LoVo (cell line): ENCODE results near the gene DPF3.
A peak's percentile ranks its signal among the peaks of the same experiment; 100 is the strongest.

Experiments used
- DNase-seq: peaks from one replicate; pipeline ENCODE4 v3.0.0-alpha.2; 2016; ENCODE audit warnings: low spot score

The DPF3 gene

DNA sequence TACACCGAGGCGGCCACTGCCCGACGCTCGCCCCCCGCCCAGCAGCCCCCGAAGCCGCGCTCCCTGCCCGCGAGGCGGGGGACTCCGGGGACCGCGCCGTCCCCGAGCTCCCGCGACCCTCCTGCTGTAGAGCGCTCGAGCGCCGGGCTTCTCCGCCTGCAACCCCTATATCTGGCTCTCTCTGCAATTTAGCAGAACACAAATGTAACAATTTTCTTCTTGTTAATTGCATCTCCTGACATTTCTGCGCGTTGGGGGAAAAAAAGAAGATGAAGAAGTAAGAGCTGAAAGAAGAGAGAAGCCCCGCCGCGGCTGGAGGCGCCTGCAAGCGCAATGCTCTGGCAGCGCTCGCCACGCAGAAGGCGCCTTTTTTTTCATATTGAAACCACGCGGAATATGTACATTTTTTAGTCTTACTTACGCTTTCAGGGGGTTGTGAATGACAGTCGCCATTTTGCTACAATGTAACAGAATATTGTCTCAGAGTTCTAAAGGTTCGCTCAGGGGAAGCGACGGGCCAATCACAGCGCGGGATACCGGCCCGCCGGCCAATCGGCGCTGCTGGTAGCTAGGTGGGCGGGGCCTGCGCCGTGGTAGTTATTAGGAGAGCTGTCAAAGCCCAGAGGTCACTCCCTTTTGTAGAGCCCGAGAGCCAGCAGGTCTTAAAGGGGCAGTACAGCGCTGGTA is at the start of gene DPF3:
TSS of gene DPF3 (minus strand) at position 466 of the 687 bp plus-strand sequence. CDS start at position 453, 13 bp downstream.
- DNase-seq: peak; percentile 95

DNA sequence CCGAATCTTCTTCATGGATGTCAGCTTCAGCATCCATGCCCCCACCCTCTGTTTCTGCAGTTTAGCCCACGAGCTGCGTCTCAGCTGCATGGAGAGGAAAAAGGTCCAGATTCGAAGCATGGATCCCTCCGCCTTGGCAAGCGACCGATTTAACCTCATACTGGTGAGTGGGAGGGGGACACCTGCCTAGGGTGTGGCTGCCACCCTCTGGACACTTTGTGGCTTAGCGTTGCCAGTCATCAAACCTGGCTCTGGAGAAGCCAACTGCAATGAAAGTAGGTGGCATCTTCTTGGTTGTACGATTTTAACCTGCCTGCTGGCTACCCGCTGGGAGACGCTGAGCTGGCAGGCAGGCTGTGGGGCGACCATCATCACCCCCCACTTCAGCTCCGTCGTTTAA is 49.0 kb upstream of the DPF3 start:
- DNase-seq: no peak

DNA sequence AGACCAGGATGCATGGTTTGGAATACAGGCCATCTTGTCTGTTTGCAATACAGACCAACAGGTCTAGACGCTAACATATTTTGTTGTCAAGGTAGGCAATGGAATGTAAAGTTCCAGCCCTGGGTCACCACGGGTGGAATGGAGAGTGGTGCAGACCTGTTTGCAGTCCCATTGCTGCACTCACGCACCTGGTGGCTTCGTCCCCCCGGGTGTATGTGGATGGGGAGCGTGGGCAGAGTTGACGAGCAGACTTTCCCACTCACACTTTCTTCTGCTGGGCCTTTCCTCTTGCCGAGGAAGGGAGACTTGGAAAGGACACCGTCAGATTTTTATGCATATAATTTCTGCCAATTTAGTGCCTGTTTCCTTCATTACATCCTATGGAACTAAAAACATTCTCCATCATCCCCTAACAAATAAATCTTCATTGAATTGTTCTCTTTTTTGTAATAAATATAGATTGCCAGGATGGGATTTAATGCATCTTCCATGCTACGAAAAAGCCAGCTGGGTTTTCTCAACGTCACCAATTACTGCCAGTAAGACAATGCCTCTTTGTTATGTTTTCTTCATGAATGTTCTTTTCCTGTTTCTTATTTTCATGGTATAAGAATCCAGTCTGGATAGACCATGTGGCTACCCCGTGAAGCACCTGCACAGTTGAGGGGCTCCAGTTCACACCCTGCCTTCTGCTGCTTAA is 47.5 kb upstream of the DPF3 start:
- no peak for DNase-seq

DNA sequence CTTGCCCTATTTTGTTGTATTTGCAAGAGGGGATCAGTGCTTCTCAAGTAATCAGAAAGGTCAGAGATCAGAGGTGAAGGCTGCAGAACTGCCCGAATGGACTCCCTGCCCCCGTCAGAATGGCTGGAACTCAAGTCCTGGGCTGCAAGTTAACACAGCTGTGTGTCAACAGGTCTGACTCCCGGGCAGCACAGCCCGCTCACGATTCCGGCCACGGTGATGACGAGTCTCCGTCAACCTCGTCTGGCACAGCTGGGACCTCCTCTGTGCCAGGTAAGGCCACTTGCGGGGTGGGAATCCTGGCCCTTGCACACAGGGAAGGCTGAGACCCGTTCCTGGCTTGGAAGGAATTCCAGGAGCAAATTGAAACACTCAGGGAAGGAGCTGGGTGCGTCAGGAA is 45.7 kb upstream of the DPF3 start:
- DNase-seq: no peak

DNA sequence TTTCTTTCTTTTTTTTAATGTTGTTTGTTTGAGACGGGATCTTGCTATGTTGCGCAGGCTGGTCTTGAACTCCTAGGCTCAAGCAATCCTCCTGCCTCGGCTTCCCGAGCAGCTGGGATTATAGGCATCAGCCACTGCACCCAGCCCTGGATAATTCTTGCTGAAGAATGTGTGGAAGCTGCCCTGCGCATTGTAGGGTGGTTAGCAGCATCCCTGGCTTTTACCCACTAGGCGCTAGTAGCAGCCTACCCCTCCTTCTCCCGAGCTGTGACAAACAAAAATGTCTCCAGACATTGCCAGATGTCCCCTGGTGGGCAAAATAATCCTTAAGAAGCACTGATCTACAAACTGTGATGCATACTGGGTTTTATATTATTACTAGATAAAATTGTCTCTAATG is 39.0 kb upstream of the DPF3 start:
- DNase-seq: no peak

DNA sequence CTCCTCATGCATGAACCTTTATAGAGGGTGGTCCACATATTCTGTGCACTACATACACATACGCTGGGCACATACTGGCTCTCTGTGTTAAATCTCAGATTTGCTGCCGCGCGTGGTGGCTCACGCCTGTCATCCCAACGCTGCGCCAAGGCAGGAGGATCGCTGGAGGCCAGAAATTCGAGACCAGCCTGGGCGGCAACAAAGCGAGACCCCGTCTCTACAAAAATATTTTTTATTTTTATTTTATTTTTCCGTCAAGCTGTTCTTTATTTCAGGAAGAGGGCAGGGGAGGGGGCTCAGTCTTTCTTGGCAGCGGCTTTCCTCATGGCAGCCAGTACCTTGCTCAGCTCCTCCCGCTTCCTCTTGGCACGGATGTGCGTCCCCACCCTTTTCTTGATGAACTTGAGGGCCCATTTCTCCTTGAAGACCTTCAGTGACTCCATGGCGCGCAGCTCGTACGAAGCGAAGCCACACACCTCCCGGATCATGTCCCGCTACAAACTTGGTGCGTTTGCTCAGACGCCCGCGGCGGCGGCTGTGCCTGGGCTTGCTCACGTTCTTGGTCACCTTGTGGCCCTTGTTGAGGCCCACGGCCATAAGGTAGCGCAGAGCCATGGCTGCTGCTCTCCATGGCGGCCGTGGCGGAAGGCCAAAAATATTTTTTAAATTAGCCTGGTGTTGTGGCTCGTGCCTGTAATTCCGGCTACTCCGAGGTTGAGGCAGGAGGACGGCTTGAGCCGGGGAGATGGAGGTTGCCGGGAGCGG is 35.6 kb upstream of the DPF3 start:
- no peak for DNase-seq

DNA sequence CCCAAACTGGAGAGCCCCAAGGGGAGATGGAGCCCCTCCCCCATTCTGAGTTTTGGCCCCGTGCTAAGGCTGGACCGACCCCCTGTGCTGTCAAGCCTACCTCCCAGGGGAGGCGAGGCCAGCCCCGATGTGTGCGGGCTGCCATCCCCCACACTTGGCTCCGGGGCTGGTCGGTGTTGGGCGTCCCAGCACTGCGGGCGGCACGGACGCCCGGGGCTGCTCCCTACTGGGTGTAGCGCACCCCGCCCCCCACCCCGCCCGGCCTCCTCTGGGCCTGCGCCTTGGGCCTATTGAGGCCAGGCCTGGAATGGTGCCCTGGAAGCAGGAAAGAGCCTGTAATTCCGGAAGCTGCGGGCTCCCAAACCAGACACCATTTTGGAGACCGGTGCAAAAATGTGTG is 35.0 kb upstream of the DPF3 start:
- no peak for DNase-seq

DNA sequence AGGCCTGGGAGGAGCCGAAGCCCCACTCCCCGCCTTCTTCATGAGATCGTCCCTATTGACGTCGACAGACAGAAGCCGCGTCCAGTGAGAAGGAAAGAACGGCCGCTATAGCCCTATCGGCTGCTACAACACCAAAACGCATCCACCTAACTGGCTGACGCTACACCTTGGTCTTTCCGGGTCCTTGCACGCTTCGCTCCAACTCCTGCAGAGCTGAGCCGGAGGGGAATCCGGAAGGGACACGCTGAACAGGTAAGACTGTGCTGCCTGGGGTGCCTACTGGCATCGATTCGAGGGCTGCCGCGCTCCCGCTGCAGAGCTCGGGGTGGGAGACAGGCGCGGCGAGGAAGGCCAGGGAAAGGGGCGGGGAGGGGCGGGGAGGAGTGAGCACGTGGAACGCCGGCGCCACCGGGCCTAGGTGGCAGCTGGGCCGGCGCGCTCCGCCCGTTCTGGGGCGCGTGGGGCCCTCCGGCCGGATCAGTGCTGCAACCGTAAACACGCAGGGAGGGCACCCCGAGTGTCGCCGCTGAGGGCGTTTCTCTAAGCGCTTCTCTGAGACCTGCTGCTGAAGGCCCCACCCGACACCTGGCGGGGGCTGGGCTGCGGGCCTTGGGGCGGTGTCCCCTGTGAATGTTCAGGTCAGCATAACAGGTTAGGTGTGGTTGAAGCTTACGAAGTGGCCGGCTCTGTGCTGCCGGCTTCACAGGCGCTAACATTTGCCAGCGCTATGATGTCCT is 32.6 kb upstream of the DPF3 start, which contains the start of gene DCAF4:
TSS of gene DCAF4 (plus strand) at position 173 of the 737 bp plus-strand sequence. CDS start 11,515 bp downstream, outside the sequence.
- DNase-seq: peak; percentile 96

DNA sequence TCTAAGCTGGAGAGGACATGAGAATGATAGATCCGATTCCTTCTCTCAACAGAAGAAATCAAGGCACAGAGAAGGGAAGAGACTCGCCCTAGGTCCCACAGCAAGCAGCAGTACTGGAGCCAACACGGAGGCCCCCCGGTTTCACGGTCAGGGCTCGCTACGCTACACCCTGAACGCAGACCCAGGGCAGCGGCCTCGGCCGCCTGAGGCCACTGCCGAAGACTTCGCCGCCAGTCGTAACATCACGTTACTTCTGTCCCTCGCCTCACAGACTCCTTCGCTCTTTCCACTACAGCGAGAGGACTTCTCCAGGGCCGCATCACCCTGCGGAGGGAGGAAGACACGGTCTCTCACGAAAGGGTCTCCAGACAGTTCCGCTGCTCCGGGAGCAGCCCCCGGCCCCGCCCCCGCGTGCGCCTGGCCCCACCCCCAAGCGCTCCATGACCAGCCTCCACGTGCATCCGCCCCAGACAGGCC is 32.0 kb upstream of the DPF3 start:
- DNase-seq: no peak

DNA sequence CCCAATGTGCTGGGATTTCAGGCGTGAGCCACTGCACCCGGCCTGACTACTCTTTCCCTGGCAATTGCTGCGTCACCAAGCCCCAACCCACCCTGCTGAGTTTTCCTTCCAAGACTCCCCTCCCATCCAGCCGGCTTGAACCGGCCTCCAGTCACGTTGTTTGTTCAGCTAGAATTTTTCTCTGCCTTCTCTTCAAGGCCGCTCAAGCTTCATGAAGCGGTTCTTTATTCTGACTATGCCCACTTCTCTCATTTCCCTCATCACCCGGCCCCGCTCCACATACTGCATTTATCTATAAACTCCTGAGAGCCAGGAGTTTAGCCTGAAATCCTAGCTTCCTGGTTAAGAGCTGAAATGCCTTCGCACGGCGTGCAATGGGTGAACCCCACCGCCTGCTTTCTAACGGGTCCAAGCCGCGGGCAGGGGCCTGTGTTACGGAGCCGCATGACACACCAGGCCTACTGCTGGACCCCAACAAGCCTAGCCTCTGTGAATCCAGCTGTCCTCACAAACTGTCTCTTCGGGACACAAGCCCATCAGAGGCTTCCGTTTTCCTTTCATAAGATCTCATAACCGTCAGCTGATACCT is 31.4 kb upstream of the DPF3 start:
- no peak for DNase-seq

DNA sequence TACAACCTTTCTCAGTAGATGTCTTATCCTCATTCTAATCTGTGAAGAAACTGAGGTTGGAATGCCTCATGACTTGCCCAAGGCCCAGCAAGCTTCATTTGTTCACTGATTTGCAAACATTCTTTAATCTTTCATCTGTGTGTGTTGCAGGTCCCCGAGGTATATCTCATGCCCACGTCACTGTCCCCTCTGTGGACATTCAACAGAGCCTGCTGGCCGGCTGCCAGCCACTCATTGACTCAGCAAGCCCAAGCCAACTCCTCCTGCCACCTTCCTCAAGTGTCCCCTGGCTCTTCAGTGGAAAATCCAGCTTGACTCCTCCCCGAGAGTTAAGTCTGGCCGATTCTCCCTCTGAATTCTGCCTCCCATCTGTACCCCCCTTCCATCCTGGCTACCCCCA is 30.4 kb upstream of the DPF3 start:
- DNase-seq: peak; percentile 27

DNA sequence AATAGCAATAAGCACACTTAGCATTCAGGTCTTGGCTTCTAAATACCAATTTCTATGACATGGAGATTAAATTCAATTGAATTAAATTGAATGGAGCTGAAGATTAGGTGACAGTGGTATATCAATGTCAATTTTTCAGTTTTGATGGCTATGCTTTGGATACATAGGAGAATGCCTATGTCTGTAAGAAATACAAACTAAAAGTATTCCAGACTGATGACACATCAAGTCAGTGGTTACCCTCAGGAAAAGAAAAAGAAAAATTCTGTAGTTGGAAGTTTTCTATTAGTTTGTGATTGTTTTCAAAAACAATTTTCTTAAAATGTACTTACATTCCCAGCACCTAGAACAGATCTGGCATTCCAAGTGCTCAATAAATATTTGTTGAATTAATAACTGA is 27.5 kb upstream of the DPF3 start:
- no peak for DNase-seq

DNA sequence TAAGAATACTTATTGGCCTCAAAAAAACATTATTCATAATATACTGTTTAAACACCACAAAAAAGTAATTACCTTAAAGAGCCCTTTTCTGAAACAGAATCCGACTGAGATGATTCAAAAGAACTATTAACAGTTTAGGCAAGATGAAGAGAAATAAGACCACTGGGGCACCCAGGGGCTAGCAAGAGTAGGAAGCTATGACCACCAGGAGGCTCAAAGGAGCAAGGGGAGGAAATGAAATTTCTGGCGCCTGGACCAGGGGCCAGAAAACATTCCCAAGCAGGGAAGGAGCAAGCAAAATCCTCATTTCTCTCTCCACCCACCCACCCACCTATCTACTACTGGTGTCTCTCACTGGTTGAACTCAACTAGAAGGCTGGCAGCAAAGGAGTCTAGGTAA is 26.1 kb upstream of the DPF3 start:
- no peak for DNase-seq

DNA sequence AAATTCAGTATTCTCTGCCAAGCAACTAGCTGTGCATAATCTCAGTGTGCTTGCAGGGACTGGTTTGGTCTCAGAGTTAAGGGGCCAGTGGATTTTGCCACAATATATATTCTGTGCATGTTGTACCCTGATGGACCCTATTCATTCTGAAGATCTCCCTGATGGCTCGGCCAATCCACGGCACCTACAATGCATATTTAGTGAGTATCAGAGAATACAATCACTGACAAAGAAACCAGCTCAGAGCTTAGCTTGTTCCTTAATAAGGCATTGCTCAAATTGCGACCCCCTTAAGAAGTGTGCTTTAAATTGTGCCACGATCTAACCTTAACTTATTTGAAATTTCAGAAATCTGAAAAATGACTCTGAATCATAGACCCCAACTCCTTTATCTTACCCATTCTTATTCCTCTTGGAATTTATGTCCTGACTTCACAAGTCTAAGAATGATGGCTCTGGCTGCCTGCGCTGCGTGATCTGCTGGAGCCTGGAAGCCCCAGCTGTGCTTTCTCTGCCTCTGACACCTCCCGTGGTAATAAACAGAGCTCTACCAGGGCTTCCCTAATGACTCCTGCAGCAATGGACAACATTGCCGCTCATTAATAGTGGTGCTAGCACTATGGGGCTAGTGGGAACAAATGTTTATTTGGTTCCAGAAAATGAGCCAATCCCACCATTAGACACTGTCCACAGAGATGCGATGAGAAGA is 23.3 kb upstream of the DPF3 start:
- DNase-seq: no peak

DNA sequence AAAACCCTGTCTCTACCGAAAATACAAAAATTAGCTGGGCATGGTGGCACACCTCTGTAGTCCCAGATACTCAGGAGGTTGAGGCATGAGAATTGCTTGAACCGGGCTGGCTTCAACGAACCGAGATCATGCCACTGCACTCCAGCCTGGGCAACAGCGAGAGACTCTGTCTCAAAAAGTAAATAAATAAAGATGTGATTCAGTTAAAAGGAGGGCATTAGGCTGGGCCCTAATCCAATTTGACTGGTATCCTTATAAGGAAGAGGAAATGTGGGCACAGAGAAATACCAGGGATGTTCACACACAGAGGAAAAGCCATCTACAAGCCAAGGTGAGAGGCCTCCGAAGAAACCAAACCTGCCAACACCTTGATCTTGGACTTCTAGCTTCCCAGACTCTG is 22.3 kb upstream of the DPF3 start:
- peak; percentile 15 for DNase-seq

DNA sequence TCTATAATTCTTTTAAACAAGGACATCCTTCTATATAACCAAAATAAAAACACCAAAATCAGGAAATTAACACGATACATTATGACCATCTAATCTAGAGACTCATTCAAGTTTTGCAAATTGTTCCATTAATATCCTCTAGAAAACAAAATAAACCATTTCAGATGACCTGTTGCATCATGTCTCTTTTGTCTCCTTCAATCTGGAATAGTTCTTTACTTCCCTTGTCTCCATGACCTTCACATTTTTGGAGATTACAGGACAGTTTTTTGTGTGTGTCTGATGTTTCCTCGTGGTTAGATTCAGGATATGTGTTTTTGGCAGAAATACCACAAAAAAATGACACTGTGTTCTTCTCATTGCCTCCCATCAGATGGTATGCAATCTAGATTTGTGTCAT is 19.9 kb upstream of the DPF3 start:
- no peak for DNase-seq

DNA sequence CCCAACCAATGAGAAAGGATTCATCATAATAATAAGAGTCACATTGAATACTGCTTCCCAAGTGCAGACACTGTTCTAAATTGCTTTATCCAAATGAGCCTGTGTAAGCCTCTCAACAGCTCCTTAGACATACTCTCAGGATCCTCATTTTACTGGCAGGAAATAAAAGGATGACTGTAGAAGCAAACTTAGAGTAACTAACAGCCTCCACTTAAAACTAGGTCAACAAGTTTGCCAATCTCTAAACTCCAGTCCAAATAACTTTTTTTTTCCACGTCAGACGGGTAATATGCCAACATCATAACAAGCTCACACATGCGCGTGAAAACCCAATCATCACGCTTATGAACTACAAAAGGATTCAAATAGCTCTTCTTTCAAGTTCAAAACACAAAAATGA is 15.3 kb upstream of the DPF3 start:
- no peak for DNase-seq

DNA sequence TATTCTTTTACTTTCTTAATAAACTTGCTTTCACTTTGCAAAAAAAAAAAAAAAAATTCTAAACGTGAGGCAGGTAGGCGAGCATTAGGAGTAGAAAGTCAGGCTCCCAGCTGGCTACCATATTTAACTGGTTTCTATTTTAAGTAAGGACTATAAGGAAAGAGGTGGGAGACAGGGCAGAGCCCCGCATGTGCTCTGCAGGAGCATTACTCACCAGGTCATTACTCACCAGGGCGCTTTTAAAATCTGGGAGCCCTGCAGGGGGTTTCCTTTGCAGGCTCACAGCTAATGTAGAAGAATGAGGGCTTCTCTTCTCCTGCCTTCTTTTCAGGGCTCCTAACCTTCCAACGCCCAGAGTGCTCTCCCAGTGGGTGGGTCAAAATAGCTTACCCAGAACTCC is 14.0 kb upstream of the DPF3 start:
- DNase-seq: peak; percentile 67

DNA sequence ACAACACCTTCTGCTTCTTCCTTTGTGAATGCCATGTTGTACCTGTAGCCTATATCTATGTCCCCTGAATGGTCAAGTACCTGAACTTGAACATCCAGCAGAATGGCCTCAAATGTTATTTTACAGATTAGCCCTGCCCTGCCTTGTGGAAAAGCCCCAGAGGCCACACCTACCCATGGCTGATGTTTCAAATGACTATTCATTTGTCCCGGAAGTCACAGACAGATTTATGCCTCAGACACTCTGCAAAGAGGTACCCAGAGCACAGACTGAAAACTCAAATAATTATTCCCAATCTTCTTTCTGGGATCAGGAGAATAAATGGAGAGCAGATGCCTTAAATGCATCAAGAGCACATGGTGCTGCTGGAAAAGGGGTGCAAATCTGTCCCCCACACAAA is 13.0 kb upstream of the DPF3 start:
- DNase-seq: no peak

DNA sequence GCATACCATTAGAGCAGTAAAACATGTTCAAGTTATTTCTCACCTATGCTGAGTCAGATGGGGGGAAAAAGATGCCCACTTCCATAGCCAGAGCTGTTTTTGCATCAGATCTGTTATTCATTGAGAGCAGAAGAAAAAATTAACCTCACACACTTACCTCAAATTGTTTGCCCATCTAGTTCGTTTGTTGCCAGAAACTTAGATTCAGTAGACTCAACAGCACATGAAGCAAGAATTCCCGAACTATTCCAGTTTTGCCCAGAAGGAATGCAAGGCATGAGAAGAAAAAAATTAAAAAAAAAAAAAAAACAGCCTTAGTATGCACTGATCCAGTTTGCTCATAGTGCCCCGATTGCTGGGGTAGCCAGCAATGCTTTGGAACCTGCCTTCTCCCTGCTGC is 12.4 kb upstream of the DPF3 start:
- no peak for DNase-seq
